GM12864 (cell line): Measurements from ENCODE around the gene WDFY2.

Experiments
- DNase-seq: peaks from one replicate; pipeline ENCODE4 v3.0.0-alpha.2; 2011; ENCODE audit warnings: low read depth
- H3K4me3 ChIP-seq: 2 replicates; pipeline ENCODE4 v1.5.1; 2011; ENCODE audit warnings: mild to moderate bottlenecking, low read depth, low read length, control low read depth
- TF ChIP-seq, protein P1 (sequence below): IDR thresholded peaks from 2 replicates; pipeline ENCODE4 v1.5.1; 2011; ENCODE audit warnings: low read depth, mild to moderate bottlenecking, moderate library complexity, low read length, control low read depth, inconsistent platforms; ENCODE audit errors: missing control alignments

WDFY2 gene

GRCh38 chr13:51782026-51782710, 197.9 kb downstream of the WDFY2 start:
- H3K4me3 ChIP-seq, result no peak overlapping the region
- no peak for DNase-seq
- TF ChIP-seq, protein P1, sequence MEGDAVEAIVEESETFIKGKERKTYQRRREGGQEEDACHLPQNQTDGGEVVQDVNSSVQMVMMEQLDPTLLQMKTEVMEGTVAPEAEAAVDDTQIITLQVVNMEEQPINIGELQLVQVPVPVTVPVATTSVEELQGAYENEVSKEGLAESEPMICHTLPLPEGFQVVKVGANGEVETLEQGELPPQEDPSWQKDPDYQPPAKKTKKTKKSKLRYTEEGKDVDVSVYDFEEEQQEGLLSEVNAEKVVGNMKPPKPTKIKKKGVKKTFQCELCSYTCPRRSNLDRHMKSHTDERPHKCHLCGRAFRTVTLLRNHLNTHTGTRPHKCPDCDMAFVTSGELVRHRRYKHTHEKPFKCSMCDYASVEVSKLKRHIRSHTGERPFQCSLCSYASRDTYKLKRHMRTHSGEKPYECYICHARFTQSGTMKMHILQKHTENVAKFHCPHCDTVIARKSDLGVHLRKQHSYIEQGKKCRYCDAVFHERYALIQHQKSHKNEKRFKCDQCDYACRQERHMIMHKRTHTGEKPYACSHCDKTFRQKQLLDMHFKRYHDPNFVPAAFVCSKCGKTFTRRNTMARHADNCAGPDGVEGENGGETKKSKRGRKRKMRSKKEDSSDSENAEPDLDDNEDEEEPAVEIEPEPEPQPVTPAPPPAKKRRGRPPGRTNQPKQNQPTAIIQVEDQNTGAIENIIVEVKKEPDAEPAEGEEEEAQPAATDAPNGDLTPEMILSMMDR, result no peak

DNA sequence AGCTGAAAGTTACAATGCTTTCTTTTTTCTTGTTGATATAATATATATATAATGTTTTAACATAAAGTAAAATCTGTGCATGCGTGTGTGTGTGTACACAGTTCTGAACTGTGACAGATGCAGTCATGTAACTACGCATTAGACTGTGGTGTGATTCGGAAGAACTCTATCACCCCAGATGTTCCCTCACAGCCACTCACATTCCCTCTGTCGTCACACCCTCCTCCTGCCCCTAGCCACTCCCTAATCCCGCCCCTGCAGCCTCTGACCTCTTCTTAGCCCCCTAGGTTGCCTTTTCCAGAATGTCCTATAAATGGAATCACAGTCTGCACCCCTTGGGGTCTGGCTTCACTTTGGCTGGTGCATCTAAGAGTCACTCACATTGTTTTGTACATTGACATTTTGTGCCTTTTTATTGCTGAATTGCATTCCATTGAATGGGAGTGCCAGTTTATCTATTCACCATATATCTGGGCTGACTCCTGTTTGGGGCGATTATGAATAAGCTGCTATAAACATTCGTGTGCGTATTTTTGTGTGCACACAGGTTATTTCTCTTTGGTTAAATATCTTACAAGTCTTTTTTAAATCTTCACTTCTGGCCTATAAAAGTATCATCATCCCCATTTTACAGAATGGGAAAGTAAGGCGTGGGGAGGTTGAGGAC, 199.3 kb downstream of the WDFY2 start:
- TF ChIP-seq, protein P1, result no peak
- H3K4me3 ChIP-seq, result no peak overlapping the region
- no peak for DNase-seq

DNA sequence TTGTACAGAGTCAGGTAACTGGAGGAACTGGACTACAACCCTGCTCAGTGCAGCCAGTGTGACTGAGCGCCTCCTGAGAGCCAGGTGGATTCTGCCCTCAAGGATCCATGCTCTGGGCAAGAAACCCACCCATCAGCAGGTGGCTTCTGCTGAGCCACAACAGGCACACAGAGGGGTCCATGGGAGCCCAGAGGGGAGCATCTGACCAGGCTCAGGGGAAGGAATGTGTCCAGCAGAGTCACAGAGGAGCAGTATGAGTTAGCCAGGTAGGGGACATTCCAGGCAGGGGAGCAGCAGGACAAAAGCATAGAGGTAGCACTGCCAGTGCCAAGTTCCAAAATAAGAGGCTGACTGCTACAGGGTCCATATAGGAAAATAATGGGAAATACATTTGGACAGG, 199.8 kb downstream of the WDFY2 start:
- DNase-seq, result no peak
- no peak overlapping the region for H3K4me3 ChIP-seq
- TF ChIP-seq, protein P1, result no peak

- TF ChIP-seq, protein P1, result no peak
- DNase-seq, result no peak
- no peak overlapping the region for H3K4me3 ChIP-seq
Measured at GRCh38 chr13:51785712-51786424, 201.6 kb downstream of the WDFY2 start.

DNA sequence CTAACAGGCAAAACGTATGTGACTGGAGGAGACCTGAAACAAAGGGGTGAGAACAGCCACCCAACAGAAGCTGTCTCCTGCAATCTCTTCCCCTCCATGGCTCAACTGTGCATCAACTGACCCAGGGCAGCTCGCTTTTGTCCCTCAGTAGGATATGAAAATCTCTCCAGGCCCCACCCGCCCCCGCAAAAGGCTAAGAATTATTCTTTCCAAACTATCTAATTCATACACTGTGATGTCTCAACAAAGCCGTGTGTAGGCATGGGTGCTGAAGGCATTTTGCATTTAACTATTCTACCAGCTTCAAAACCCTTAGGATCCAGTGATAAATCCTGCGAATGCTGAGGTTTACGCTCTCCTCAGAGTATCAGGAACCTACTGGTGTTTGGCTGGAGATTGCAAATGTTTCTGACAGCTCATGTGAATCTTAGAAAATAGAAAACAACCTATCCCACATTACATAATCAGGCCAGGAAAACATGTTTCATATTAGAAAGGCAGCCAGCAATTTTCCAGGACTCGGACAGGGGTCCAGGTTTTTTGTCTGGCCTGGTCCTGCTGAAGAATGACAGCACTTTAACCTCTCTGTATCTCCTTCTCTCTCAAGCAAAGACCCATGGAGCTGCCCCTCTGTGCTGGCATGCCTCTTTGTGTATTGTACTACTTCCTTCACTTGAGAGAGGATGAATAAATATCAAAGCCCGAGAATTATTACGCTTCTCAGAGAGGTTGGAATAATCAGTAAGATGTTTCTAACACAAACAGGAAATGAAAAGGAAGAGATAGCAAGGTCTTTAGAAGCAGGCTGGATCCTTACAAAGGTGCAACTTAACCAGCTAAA, 202.4 kb downstream of the WDFY2 start:
- TF ChIP-seq, protein P1, result no peak
- H3K4me3 ChIP-seq, result no peak overlapping the region
- no peak for DNase-seq

DNA sequence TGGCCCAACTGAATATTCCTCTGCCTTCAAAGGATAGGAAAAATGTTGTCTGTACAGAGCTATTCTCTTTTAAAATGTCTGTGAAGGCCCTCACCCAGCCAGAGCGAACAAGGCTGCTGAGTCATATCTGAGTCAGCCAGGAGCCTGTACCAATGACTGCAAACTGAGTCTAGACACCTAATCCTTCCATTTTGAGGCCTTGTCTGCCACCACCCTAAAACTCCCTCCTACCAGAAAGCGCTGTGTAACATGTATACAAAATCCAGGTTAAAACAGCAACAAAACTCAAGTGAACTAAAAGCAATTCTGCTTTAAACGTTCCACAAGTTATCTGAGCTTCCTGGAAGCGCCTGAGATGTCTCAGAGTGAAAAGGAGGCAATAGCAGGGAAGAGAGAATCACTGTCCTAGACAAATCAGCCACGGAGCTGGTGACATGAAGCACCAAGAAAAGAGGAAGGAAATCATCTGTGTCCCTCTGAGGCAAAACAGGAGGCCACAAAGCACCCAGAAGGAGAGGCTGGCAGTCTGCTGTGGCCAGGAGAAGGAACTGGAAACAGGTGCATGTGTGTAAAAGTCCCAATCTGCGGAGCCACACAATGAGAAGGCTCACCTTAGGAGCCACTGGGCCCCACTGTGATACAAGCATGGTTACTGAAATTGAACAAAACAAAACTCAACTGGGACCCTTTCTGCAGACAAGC, 209.5 kb downstream of the WDFY2 start:
- TF ChIP-seq, protein P1, result no peak
- H3K4me3 ChIP-seq, result no peak overlapping the region
- no peak for DNase-seq
